HCT116 (cell line): ENCODE measurements around the gene TPK1.

Experiments used
- CTCF ChIP-seq, 3 experiments: fragments of 200-600 bp in 1 of 3; sonication (generic) in 1 of 3; IDR thresholded peaks in 2 of 3; conservative IDR thresholded peaks in 1 of 3; 2 replicates each; pipeline ENCODE4 v1.5.1; 2012 to 2017; ENCODE audit warnings: low read depth in 2 of 3, low read length in 2 of 3, antibody characterized with exemption in 1 of 3, borderline replicate concordance in 1 of 3, control low read depth in 1 of 3, mild to moderate bottlenecking in 1 of 3, mixed read lengths in 1 of 3, mixed run types in 1 of 3, moderate library complexity in 1 of 3; ENCODE audit not compliant: insufficient read depth in 1 of 3
- EZH2 ChIP-seq: fragments of 200-600 bp; sonication (generic); IDR thresholded peaks from 2 replicates; pipeline ENCODE4 v1.6.1; 2017; ENCODE audit warnings: antibody characterized with exemption, mixed run types
- EZH2phosphoT487 ChIP-seq: fragments of 200-600 bp; IDR thresholded peaks from 2 replicates; pipeline ENCODE4 v1.6.1; 2018; ENCODE audit warnings: antibody characterized with exemption, borderline replicate concordance
- FOSL1 ChIP-seq: IDR thresholded peaks from 2 replicates; pipeline ENCODE4 v1.6.1; 2012; ENCODE audit warnings: low read depth
- MAX ChIP-seq: IDR thresholded peaks from 2 replicates; pipeline ENCODE4 v1.6.1; 2012
- POLR2A ChIP-seq: IDR thresholded peaks from 2 replicates; pipeline ENCODE4 v1.7.0; 2011; ENCODE audit warnings: borderline replicate concordance; ENCODE audit not compliant: insufficient read depth, insufficient read length; ENCODE audit errors: extremely low read depth
- RAD21 ChIP-seq: IDR thresholded peaks from 2 replicates; pipeline ENCODE4 v1.6.1; 2012; ENCODE audit warnings: low read depth, mild to moderate bottlenecking
- SIN3A ChIP-seq: IDR thresholded peaks from 2 replicates; pipeline ENCODE4 v1.6.1; 2012; ENCODE audit warnings: low read depth
- SRF ChIP-seq: IDR thresholded peaks from 2 replicates; pipeline ENCODE4 v1.6.1; 2012; ENCODE audit warnings: low read depth
- TCF7L2 ChIP-seq: IDR thresholded peaks from 2 replicates; pipeline ENCODE4 v1.7.0; 2011; ENCODE audit warnings: borderline replicate concordance, inconsistent platforms; ENCODE audit not compliant: insufficient read depth, insufficient read length; ENCODE audit errors: extremely low read depth
- YY1 ChIP-seq: IDR thresholded peaks from 2 replicates; pipeline ENCODE4 v1.6.1; 2011; ENCODE audit warnings: low read length, low read depth, moderate library complexity, mild to moderate bottlenecking; ENCODE audit not compliant: insufficient replicate concordance; ENCODE audit errors: extremely low read depth
- ZFX ChIP-seq: fragments of 450-650 bp; IDR thresholded peaks from 2 replicates; pipeline ENCODE4 v1.6.1; 2017
- ZNF274 ChIP-seq: fragments of 200-500 bp; sonication (Bioruptor generic); IDR thresholded peaks from 2 replicates; pipeline ENCODE4 v1.6.1; 2014; ENCODE audit warnings: mild to moderate bottlenecking, low read depth, low read length, inconsistent platforms
- TF ChIP-seq, protein P1 (sequence below): IDR thresholded peaks from 2 replicates; pipeline ENCODE4 v1.6.1; 2011; ENCODE audit warnings: mild to moderate bottlenecking, low read length, moderate library complexity; ENCODE audit not compliant: insufficient replicate concordance; ENCODE audit errors: extremely low read depth

- TF ChIP-seq EZH2 (no peak), CTCF (IDR thresholded peaks at IDR 0.05 in 2 of 3, conservative IDR thresholded peaks at IDR 0.05 in 1 of 3; ENCODE audit: borderline replicate concordance in 1 of 3, insufficient read depth in 1 of 3, low read depth in 2 of 3, low read length in 2 of 3) (no peak), POLR2A (no peak), TCF7L2 (no peak), YY1 (no peak), EZH2phosphoT487 (no peak), MAX (no peak), SRF (no peak), ZNF274 (no peak), SIN3A (no peak), ZFX (no peak), FOSL1 (no peak), RAD21 (no peak)
- TF ChIP-seq, protein P1, sequence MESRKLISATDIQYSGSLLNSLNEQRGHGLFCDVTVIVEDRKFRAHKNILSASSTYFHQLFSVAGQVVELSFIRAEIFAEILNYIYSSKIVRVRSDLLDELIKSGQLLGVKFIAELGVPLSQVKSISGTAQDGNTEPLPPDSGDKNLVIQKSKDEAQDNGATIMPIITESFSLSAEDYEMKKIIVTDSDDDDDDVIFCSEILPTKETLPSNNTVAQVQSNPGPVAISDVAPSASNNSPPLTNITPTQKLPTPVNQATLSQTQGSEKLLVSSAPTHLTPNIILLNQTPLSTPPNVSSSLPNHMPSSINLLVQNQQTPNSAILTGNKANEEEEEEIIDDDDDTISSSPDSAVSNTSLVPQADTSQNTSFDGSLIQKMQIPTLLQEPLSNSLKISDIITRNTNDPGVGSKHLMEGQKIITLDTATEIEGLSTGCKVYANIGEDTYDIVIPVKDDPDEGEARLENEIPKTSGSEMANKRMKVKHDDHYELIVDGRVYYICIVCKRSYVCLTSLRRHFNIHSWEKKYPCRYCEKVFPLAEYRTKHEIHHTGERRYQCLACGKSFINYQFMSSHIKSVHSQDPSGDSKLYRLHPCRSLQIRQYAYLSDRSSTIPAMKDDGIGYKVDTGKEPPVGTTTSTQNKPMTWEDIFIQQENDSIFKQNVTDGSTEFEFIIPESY, result no peak
Measured at GRCh38 chr7:144691240-144691639, 144.6 kb downstream of the TPK1 start.
